HL-60 (cell line): ENCODE results near the gene MAST2.

Experiments
- DNase-seq, 2 experiments: peaks; one replicate each; pipeline ENCODE4 v3.0.0-alpha.2; 2010 to 2020; ENCODE audit warnings: low read depth in 1 of 2, low spot score in 1 of 2
- H3K27ac ChIP-seq: fragments of 250-450 bp; sonication (Bioruptor Pico); replicated peaks from 2 replicates; pipeline ENCODE4 v1.5.1; 2020; ENCODE audit warnings: mild to moderate bottlenecking, moderate library complexity
- H3K27me3 ChIP-seq: fragments of 250-450 bp; sonication (Bioruptor Pico); 2 replicates; pipeline ENCODE4 v1.5.1; 2021; ENCODE audit warnings: mild to moderate bottlenecking, moderate library complexity; ENCODE audit not compliant: insufficient read depth, poor library complexity, severe bottlenecking
- H3K4me3 ChIP-seq: replicated peaks from 2 replicates; pipeline ENCODE4 v1.5.1; 2011; ENCODE audit warnings: mild to moderate bottlenecking, control low read depth, low read length; ENCODE audit not compliant: insufficient read depth
- CTCF ChIP-seq: IDR thresholded peaks from one replicate; pipeline ENCODE4 v1.5.1; 2011; ENCODE audit warnings: low read length, control low read depth, inconsistent platforms; ENCODE audit not compliant: insufficient read depth
- GABPA ChIP-seq: IDR thresholded peaks from 2 replicates; pipeline ENCODE4 v1.6.1; 2012; ENCODE audit warnings: low read depth
- POLR2AphosphoS5 ChIP-seq: IDR thresholded peaks from 2 replicates; pipeline ENCODE4 v1.6.1; 2012; ENCODE audit warnings: low read depth
- REST ChIP-seq: IDR thresholded peaks from 2 replicates; pipeline ENCODE4 v1.6.1; 2012; ENCODE audit warnings: low read depth; ENCODE audit not compliant: insufficient replicate concordance
- SPI1 ChIP-seq: IDR thresholded peaks from 2 replicates; pipeline ENCODE4 v1.6.1; 2012; ENCODE audit warnings: low read depth, mild to moderate bottlenecking, borderline replicate concordance

MAST2 gene

GRCh38 chr1:45913183-45913683 lies 109.8 kb downstream of the MAST2 start:
- Histone ChIP-seq H3K27ac (no peak overlapping the region), H3K4me3 (no peak overlapping the region), H3K27me3 (no peaks in the 10 kb centered on the region)
- TF ChIP-seq GABPA (no peak), POLR2AphosphoS5 (no peak), CTCF (no peak), REST (no peak), SPI1 (no peak)
- no peak for DNase-seq

GRCh38 chr1:45913731-45914501 lies 110.5 kb downstream of the MAST2 start:
- H3K27ac ChIP-seq: no peak overlapping the region
- H3K27me3 ChIP-seq: no peaks in the 10 kb centered on the region
- TF ChIP-seq POLR2AphosphoS5: no peak
- no peak for TF ChIP-seq REST
- no peak for TF ChIP-seq SPI1
- no peak for DNase-seq
- no peak overlapping the region for H3K4me3 ChIP-seq

GRCh38 chr1:45914836-45915235 lies 111.4 kb downstream of the MAST2 start:
- TF ChIP-seq GABPA (no peak), REST (no peak), SPI1 (no peak), POLR2AphosphoS5 (no peak), CTCF (no peak)
- Histone ChIP-seq H3K4me3 (no peak overlapping the region), H3K27me3 (no peaks in the 10 kb centered on the region), H3K27ac (no peak overlapping the region)
- no peak for DNase-seq
